Vagina (tissue), 2 donors: ENCODE measurements around the gene COX5A.

ENCODE experiments used
- CTCF ChIP-seq, 3 experiments: fragments of 450-650 bp in 2 of 3; fragments of 200-600 bp in 1 of 3; sonication (generic) in 1 of 3; IDR thresholded peaks; one replicate each; pipeline ENCODE4 v1.5.1; 2017 to 2019; ENCODE audit warnings: antibody characterized with exemption in 3 of 3, mild to moderate bottlenecking in 2 of 3, moderate library complexity in 2 of 3
- POLR2A ChIP-seq, 2 donors: fragments of 450-650 bp; IDR thresholded peaks; one replicate each; pipeline ENCODE4 v1.6.1; 2017; ENCODE audit warnings: antibody characterized with exemption in 2 of 2, mild to moderate bottlenecking in 2 of 2, moderate library complexity in 2 of 2

- TF ChIP-seq CTCF (IDR thresholded peaks at IDR 0.05) (no peak), POLR2A (IDR thresholded peaks at IDR 0.05) (no peak)
Observed at GRCh38 chr15:74978503-74978902, 40.6 kb upstream of the COX5A start.
